GM12878 (cell line): ENCODE data around the gene LARP4B. TPM values are rescaled to one million over a fixed set of nuclear protein-coding genes. Genes with fewer than 3 reads are reported as not detected.

Experiments
- ATAC-seq: fragments of 200-7000 bp; cut with Tn5 transposase; 3 replicates; pipeline ENCODE4 v1.9.1; 2020; ENCODE audit warnings: mild to moderate bottlenecking, moderate library complexity
- BruUV-seq: library from RNA; stranded (reverse); fragments of 400-500 nt; replicated peaks from 2 replicates; lab custom pipeline; 2021; lab: Mats Ljungman, UMichigan
- CTCF ChIA-PET: fragments of 300-600 bp; sonication (Branson Sonifier 250); formaldehyde crosslinking; extraction: SDS; loops from one replicate; lab custom pipeline; 2021; ENCODE audit warnings: inconsistent platforms; lab: Yijun Ruan, JAX
- POLR2A ChIA-PET: fragments of 350-600 bp; formaldehyde crosslinking; extraction: SDS; loops from one replicate; lab custom pipeline; 2021; ENCODE audit warnings: inconsistent platforms; lab: Charles Lee
- RAD21 ChIA-PET: fragments of 300-600 bp; sonication (Branson Sonifier 250); formaldehyde crosslinking; loops from one replicate; lab custom pipeline; 2023; ENCODE audit warnings: antibody characterized with exemption; ENCODE audit not compliant: unreplicated experiment; lab: Charles Lee
- SMC1A ChIA-PET: fragments of 300-600 bp; sonication (Branson Sonifier 250); formaldehyde crosslinking; loops from one replicate; lab custom pipeline; 2023; ENCODE audit not compliant: unreplicated experiment, uncharacterized antibody; lab: Charles Lee
- DNase-seq: peaks from one replicate; pipeline ENCODE4 v3.0.0-alpha.2; 2011; ENCODE audit warnings: low read depth, low spot score
- FAIRE-seq: peaks from 3 replicates; lab custom pipeline; 2011; peaks lifted over from hg19 to GRCh38; lab: Jason Lieb, UNC
- H2AFZ ChIP-seq: 2 replicates; pipeline ENCODE4 v1.6.0; 2011; ENCODE audit warnings: low read depth, low read length, control low read depth; ENCODE audit not compliant: control insufficient read depth
- H3K27ac ChIP-seq: 2 replicates; pipeline ENCODE4 v1.5.1; 2011; ENCODE audit warnings: control low read depth; ENCODE audit not compliant: control insufficient read depth, insufficient read depth
- H3K27me3 ChIP-seq, 2 experiments: replicated peaks in 1 of 2; 2 replicates each; pipeline versions ENCODE4 v1.6.0 to v1.6.1; 2011; ENCODE audit warnings: low read length in 1 of 2; ENCODE audit not compliant: control insufficient read depth in 2 of 2, insufficient read depth in 2 of 2
- H3K36me3 ChIP-seq, 2 experiments: 2 replicates each; pipeline ENCODE4 v1.5.1; 2011; ENCODE audit warnings: low read length in 1 of 2; ENCODE audit not compliant: control insufficient read depth in 2 of 2, insufficient read depth in 2 of 2
- H3K4me1 ChIP-seq: 2 replicates; pipeline ENCODE4 v1.6.1; 2011; ENCODE audit warnings: mild to moderate bottlenecking, low read length, moderate library complexity, mixed read lengths; ENCODE audit not compliant: control insufficient read depth, insufficient read depth
- H3K4me2 ChIP-seq: 2 replicates; pipeline ENCODE4 v1.6.0; 2011; ENCODE audit warnings: control low read depth; ENCODE audit not compliant: control insufficient read depth, insufficient read depth
- H3K4me3 ChIP-seq: fragments of 200-600 bp; sonication (generic); 2 replicates; pipeline ENCODE4 v1.5.1; 2016
- H3K79me2 ChIP-seq: 2 replicates; pipeline ENCODE4 v1.6.0; 2011; ENCODE audit warnings: low read length; ENCODE audit not compliant: control insufficient read depth, insufficient read depth
- H3K9ac ChIP-seq: 2 replicates; pipeline ENCODE4 v1.8.0; 2011; ENCODE audit warnings: low read length, control low read depth, mixed read lengths; ENCODE audit not compliant: control insufficient read depth, insufficient read depth
- H3K9me3 ChIP-seq: replicated peaks from 3 replicates; pipeline ENCODE4 v1.5.1; 2011; ENCODE audit warnings: mild to moderate bottlenecking, low read length; ENCODE audit not compliant: control insufficient read depth, insufficient read depth
- H4K20me1 ChIP-seq: 2 replicates; pipeline ENCODE4 v1.6.0; 2011; ENCODE audit not compliant: control insufficient read depth, insufficient read depth
- CREM ChIP-seq: IDR thresholded peaks from 2 replicates; pipeline ENCODE4 v1.6.1; 2014; ENCODE audit warnings: antibody characterized with exemption, low read depth
- FOXM1 ChIP-seq: IDR thresholded peaks from 2 replicates; pipeline ENCODE4 v1.6.1; 2012; ENCODE audit warnings: low read depth, mild to moderate bottlenecking, inconsistent platforms, low read length, moderate library complexity
- HDGF ChIP-seq: fragments of 450-650 bp; IDR thresholded peaks from 2 replicates; pipeline ENCODE4 v1.6.1; 2016; ENCODE audit warnings: antibody characterized with exemption
- MYB ChIP-seq: fragments of 150-350 bp; IDR thresholded peaks from 2 replicates; pipeline ENCODE4 v1.6.1; 2014; ENCODE audit warnings: mild to moderate bottlenecking, low read depth, low read length, borderline replicate concordance
- RELB ChIP-seq: fragments of 450-650 bp; IDR thresholded peaks from 2 replicates; pipeline ENCODE4 v1.6.1; 2017; ENCODE audit warnings: low read depth, mild to moderate bottlenecking, moderate library complexity
- SIN3A ChIP-seq: IDR thresholded peaks from 2 replicates; pipeline ENCODE4 v1.6.1; 2012; ENCODE audit warnings: low read depth, low read length, improper control_type of control experiment
- SIX5 ChIP-seq: IDR thresholded peaks from 2 replicates; pipeline ENCODE4 v1.6.1; 2011; ENCODE audit warnings: mild to moderate bottlenecking, low read depth, low read length, moderate library complexity; ENCODE audit not compliant: severe bottlenecking
- WGBS: methylation state at CpG from one replicate; pipeline ENCODE4 v1.1.6; 2016; ENCODE audit warnings: low lambda C conversion rate; ENCODE audit not compliant: insufficient replicate concordance, insufficient coverage; ENCODE audit errors: missing lambda C conversion rate; 5-methylcytosine and 5-hydroxymethylcytosine counted together
- in situ Hi-C: fragments of 300-500 bp; cut with MboI; formaldehyde crosslinking; loops from 9 replicates; pipeline ENCODE4 v1.14.3; 2018; ENCODE audit warnings: mixed read lengths
- intact Hi-C: fragments of 100-400 bp; cut with micrococcal nuclease; formaldehyde crosslinking; loops from one replicate; pipeline ENCODE4 v1.14.2; 2022; ENCODE audit not compliant: unreplicated experiment
- polyA plus RNA-seq, 11 experiments: library from polyadenylated mRNA; depleted of rRNA in 4 of 11; unstranded in 6 of 11; stranded (reverse) in 5 of 11; fragments of >200 nt; fragmentation: Nextera tagmentation in 4 of 11; fragmentation: Illumina TruSeq in 1 of 11; extraction: Ambion mirVana in 4 of 11; extraction: Trizol in 1 of 11; gene quantifications; 1 replicate in 1 of 11; 2 replicates in 10 of 11; pipeline versions ENCODE4 v1.2.1 to v1.2.3, GENCODE V29; 2011 to 2016; ENCODE audit warnings: inconsistent platforms in 2 of 11, missing spikeins in 2 of 11, low read depth in 1 of 11
- total RNA-seq, 4 experiments: library from RNA; depleted of rRNA in 3 of 4; stranded (reverse); fragments of >200 nt in 3 of 4; fragmentation: Illumina TruSeq in 1 of 4; extraction: Trizol in 1 of 4; gene quantifications; 2 replicates each; pipeline versions ENCODE4 v1.2.1 to v1.2.3, GENCODE V29; 2013 to 2021

LARP4B gene
- total and polyA plus RNA-seq, 10 of the 15 experiments (the other 5 are each of a cell fraction or from before 2014, with no cell fraction given), result 10.5 to 119 (median 39.4) TPM

- Histone ChIP-seq H3K27ac (no peak overlapping the region), H3K79me2 (no peaks in the 10 kb centered on the region), H3K27me3 (no peaks in the 10 kb centered on the region), H3K4me1 (peaks cover 10% of the 10 kb centered on the region), H2AFZ (no peak overlapping the region), H3K4me3 (no peak overlapping the region), H3K9me3 (no peaks in the 10 kb centered on the region), H3K9ac (no peak overlapping the region), H3K4me2 (no peak overlapping the region), H3K36me3 (peaks cover 35 to 58% of the 10 kb centered on the region in 2 experiments), H4K20me1 (no peaks in the 10 kb centered on the region)
- no peak for ATAC-seq
- in situ Hi-C loops, result no loop called here
- RAD21 ChIA-PET, result no interaction called here
- 99% methylated on average over 19 of the region's 19 CpGs for WGBS
- intact Hi-C loops, result no loop called here
- CTCF ChIA-PET, result interaction anchor here (0.5 kb wide), 1 partner anchor 250 kb away, joined by 3 read pairs; no protein-coding TSS in a partner anchor
- no peak for TF ChIP-seq HDGF
- no peak for TF ChIP-seq RELB
- no peak for TF ChIP-seq SIX5
- TF ChIP-seq SIN3A, result no peak
- TF ChIP-seq FOXM1, result no peak
- TF ChIP-seq MYB, result no peak
- TF ChIP-seq CREM, result no peak
- BruUV-seq, result no TSS peak
- FAIRE-seq, result no peak
- POLR2A ChIA-PET, result no interaction called here
- SMC1A ChIA-PET, result no interaction called here
- DNase-seq, result no peak
Observed at GRCh38 chr10:815338-816090, 116.0 kb downstream of the LARP4B start.
